Liver (tissue), 9 donors: ENCODE results near the gene CNMD. TPM values are rescaled to one million over a fixed set of nuclear protein-coding genes. Genes with fewer than 3 reads are reported as not detected.

ENCODE experiments used
- DNase-seq: peaks from one replicate; pipeline ENCODE4 v3.0.0-alpha.2; 2017; ENCODE audit warnings: low spot score
- H3K27ac ChIP-seq, 2 donors: one replicate each; pipeline ENCODE4 v1.7.0; 2013; ENCODE audit warnings: inconsistent platforms in 2 of 2, low read length in 2 of 2, control low read depth in 1 of 2, low read depth in 1 of 2, mild to moderate bottlenecking in 1 of 2
- H3K27me3 ChIP-seq, 4 donors: one replicate each; pipeline versions ENCODE4 v1.6.1 to v1.7.0; 2013; ENCODE audit warnings: low read length in 3 of 4, inconsistent platforms in 1 of 4, mild to moderate bottlenecking in 1 of 4, moderate library complexity in 1 of 4; ENCODE audit not compliant: control insufficient read depth in 4 of 4, insufficient read depth in 4 of 4
- H3K36me3 ChIP-seq, 4 donors: one replicate each; pipeline versions ENCODE4 v1.6.1 to v1.7.0; 2013; ENCODE audit warnings: low read length in 3 of 4, mild to moderate bottlenecking in 3 of 4, low read depth in 1 of 4, moderate library complexity in 1 of 4; ENCODE audit not compliant: control insufficient read depth in 4 of 4, insufficient read depth in 3 of 4
- H3K4me1 ChIP-seq, 4 donors: one replicate each; pipeline versions ENCODE4 v1.6.1 to v1.7.0; 2013; ENCODE audit warnings: low read length in 3 of 4, mild to moderate bottlenecking in 3 of 4, moderate library complexity in 1 of 4; ENCODE audit not compliant: control insufficient read depth in 4 of 4, insufficient read depth in 4 of 4
- H3K4me3 ChIP-seq, 3 donors: one replicate each; pipeline versions ENCODE4 v1.6.1 to v1.7.0; 2013; ENCODE audit warnings: low read length in 3 of 3, control low read depth in 1 of 3, low read depth in 1 of 3, mild to moderate bottlenecking in 1 of 3
- H3K9ac ChIP-seq, 2 donors: one replicate each; pipeline ENCODE4 v1.7.0; 2013; ENCODE audit warnings: low read length in 2 of 2, mild to moderate bottlenecking in 2 of 2, moderate library complexity in 2 of 2, control low read depth in 1 of 2, low read depth in 1 of 2
- H3K9me3 ChIP-seq, 4 donors: one replicate each; pipeline versions ENCODE4 v1.6.1 to v1.7.0; 2013; ENCODE audit warnings: low read length in 3 of 4; ENCODE audit not compliant: control insufficient read depth in 4 of 4
- ATF3 ChIP-seq: IDR thresholded peaks from 2 replicates; pipeline ENCODE4 v1.6.1; 2016; ENCODE audit warnings: antibody characterized with exemption
- CTCF ChIP-seq: fragments of 150-350 bp; IDR thresholded peaks from 2 replicates; pipeline ENCODE4 v1.5.1; 2017; ENCODE audit warnings: improper control_type of control experiment, low read depth, low read length; ENCODE audit not compliant: missing input control
- FOXA2 ChIP-seq: IDR thresholded peaks from 2 replicates; pipeline ENCODE4 v1.6.1; 2016; ENCODE audit warnings: antibody characterized with exemption
- HNF4A ChIP-seq, 2 donors: conservative IDR thresholded peaks; 2 replicates each; pipeline ENCODE4 v1.6.1; 2016; ENCODE audit warnings: antibody characterized with exemption in 2 of 2, mild to moderate bottlenecking in 2 of 2
- HNF4G ChIP-seq: IDR thresholded peaks from 2 replicates; pipeline ENCODE4 v1.6.1; 2016; ENCODE audit warnings: antibody characterized with exemption
- MAX ChIP-seq: IDR thresholded peaks from 2 replicates; pipeline ENCODE4 v1.6.1; 2016; ENCODE audit warnings: antibody characterized with exemption
- NR2F2 ChIP-seq: IDR thresholded peaks from 2 replicates; pipeline ENCODE4 v1.6.1; 2016; ENCODE audit warnings: antibody characterized with exemption
- TAF1 ChIP-seq: conservative IDR thresholded peaks from 2 replicates; pipeline ENCODE4 v1.6.1; 2016; ENCODE audit warnings: antibody characterized with exemption, mild to moderate bottlenecking
- YY1 ChIP-seq: IDR thresholded peaks from 2 replicates; pipeline ENCODE4 v1.6.1; 2016; ENCODE audit warnings: antibody characterized with exemption, mild to moderate bottlenecking
- ZBTB33 ChIP-seq: IDR thresholded peaks from 2 replicates; pipeline ENCODE4 v1.6.1; 2016; ENCODE audit warnings: antibody characterized with exemption
- WGBS: extraction: QIAGEN DNeasy Blood & Tissue Kit; methylation state at CpG from one replicate; pipeline ENCODE4 v1.1.7; 2013; 5-methylcytosine and 5-hydroxymethylcytosine counted together
- polyA plus RNA-seq, 2 donors: library from polyadenylated mRNA; stranded (reverse) in 1 of 2; unstranded in 1 of 2; fragments of 200-250 nt in 1 of 2; fragments of >200 nt in 1 of 2; fragmentation: Nextera tagmentation in 1 of 2; extraction: Ambion mirVana in 1 of 2; gene quantifications; one replicate each; pipeline versions ENCODE4 v1.2.1 to v1.2.3, GENCODE V29; 2013 to 2015
- total RNA-seq, 2 donors: library from RNA; depleted of rRNA; stranded (reverse); fragments of >200 nt; gene quantifications; one replicate each; pipeline ENCODE4 v1.2.3, GENCODE V29; 2014
- donor health status: healthy.
- donor health status: healthy.
- donor health status: healthy.
- donor health status: healthy.
- donor health status: healthy.

Gene CNMD
- total and polyA plus RNA-seq, 4 donors, result not detected

- no peak for TF ChIP-seq ZBTB33
These were observed 33.5 kb downstream of the CNMD start (continued) for GRCh38 chr13:52706081-52706480.

GRCh38 chr13:52703482-52703881 is 36.1 kb downstream of the CNMD start:
- H3K9ac ChIP-seq, result no peak overlapping the region
- no peaks in the 10 kb centered on the region for H3K9me3 ChIP-seq
- no peaks in the 10 kb centered on the region for H3K4me1 ChIP-seq
- no peak for TF ChIP-seq TAF1
- no peak for TF ChIP-seq FOXA2
- no peak for DNase-seq
- 81% methylated on average over 6 of the region's 6 CpGs for WGBS
- H3K27me3 ChIP-seq, result no peaks in the 10 kb centered on the region
- no peak overlapping the region for H3K4me3 ChIP-seq
- H3K27ac ChIP-seq, result no peak overlapping the region
- H3K36me3 ChIP-seq, result no peaks in the 10 kb centered on the region

GRCh38 chr13:52701728-52702465 is 37.7 kb downstream of the CNMD start:
- H3K27ac ChIP-seq, result no peak overlapping the region

More at GRCh38 chr13:52701728-52702465, 37.7 kb downstream of the CNMD start:
- WGBS, result 71% methylated on average over 6 of the region's 6 CpGs
- Histone ChIP-seq H3K27me3 (no peaks in the 10 kb centered on the region), H3K9me3 (no peaks in the 10 kb centered on the region), H3K4me1 (no peaks in the 10 kb centered on the region), H3K9ac (no peak overlapping the region), H3K4me3 (no peak overlapping the region), H3K36me3 (peaks cover 0 to 2% (median under 1%) of the 10 kb centered on the region in 4 donors)
- TF ChIP-seq ATF3 (no peak), CTCF (no peak), HNF4G (no peak), NR2F2 (no peak), TAF1 (no peak), MAX (no peak), YY1 (no peak), HNF4A (conservative IDR thresholded peaks at IDR 0.05) (no peak)
- DNase-seq, result no peak
